Iris pigment epithelial cell (primary cell): Measurements from ENCODE around the gene APOLD1.
A peak's percentile ranks its signal among the peaks of the same experiment; 100 is the strongest.

Experiments
- DNase-seq: peaks from one replicate; pipeline ENCODE4 v3.0.0-alpha.2; 2011; ENCODE audit warnings: low read depth

Gene APOLD1

DNA sequence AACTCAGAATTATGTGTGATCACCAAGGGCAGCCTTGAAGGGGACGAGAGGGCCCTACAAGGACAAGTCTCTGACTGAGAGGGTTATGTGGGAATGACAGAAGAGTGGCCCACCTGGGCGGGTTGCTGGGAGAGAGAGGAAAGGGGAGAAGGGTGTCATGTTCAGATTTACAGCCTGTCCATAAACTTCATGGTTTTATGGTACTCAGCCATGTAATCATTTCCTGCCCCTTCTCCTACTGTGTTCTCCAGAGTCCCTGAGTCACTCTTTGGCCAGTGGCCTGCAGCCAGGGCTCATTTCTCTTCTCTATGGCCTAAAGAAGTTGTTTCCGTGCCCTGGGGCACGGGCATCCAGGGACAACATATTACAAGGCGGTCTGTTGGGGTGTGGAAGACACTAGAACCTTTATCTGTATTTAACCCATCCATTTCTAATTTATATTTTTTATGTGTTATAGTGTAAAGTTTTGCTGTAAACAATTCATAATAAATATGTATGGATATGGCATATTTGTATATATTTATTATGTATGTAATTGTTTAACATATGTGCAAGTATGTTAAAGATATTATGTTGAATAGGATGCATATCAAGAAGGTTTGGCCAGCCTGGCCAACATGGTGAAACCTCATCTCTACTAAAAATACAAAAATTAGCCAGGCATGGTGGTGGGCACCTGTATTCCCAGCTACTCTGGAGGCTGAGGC, 54.6 kb downstream of the APOLD1 start:
- peak; percentile 86 for DNase-seq

- no peak for DNase-seq
Observed at GRCh38 chr12:12840580-12840899, 55.1 kb downstream of the APOLD1 start.
